Putamen (tissue), 1 donor: ENCODE measurements around the gene DLGAP1.
"Not testable (repeated sequence)": the region's sequence is repeated elsewhere in the genome, so short reads cannot be mapped to it uniquely, and the experiment has no call there.

ENCODE experiments used
- DNase-seq: peaks from one replicate; pipeline ENCODE4 v3.0.0-alpha.2; 2016; ENCODE audit warnings: low spot score

Gene DLGAP1

DNA sequence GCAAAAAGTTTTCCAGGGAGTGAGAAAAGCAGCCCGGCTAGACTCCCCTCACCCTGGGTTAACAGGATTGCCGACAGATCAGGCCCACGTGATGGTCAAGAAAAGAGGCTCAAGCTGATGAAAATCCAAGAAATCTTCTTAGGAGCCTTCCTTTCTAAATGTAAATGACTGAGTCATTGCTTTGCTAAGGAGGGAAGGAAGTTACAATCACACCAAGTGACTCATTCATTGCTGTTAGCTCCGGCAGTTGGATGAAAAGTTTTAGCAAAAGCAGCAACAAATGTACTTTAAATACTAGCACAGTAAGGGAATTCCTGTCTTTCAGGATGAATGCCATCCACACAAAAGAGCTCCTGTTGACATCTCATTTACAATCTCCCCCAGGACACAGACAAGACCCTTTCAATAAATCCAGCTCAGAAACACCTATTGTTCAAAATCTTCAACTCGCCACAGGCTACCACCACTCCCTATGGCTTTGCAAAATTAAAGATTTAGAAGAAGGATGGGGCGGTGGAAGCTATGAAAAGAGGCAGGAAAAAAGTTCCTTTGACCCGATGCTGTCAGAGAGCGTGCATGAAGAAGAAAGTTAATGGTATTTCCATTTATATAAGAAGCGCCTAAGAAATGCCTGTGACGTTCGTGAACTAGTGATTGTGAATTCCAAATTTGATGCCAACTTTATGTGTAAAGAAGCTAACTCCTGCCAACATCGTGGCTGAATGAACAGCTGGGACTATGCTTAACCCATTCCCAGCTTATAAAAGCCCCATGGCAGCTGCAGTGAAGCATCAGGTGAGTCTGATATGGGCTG is 851.5 kb downstream of the DLGAP1 start:
- peak; percentile 79 for DNase-seq

- not testable (repeated sequence) for DNase-seq
These were observed 853.9 kb downstream of the DLGAP1 start for GRCh38 chr18:3601106-3601755.

- DNase-seq: no peak
These were observed 855.2 kb downstream of the DLGAP1 start for GRCh38 chr18:3599861-3600260.

DNA sequence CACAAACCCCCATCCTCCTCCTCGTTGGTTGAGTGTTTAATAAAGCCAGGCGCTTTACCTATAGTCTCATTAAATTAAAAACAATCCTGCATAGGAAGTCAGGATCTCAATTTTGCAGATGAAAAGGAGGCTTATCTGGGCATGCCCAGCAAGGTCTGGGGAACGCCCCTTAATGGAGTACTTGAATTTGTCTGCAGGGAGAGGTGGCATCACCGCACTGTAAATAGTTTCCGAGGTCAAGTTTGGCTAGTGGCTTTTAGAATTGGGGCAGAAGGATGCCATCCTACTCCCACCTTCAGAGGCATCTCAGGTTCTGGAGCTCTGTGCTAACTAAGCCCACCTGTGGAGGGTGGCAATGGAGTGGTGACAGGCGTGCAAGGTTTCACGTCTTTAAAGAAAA is 855.9 kb downstream of the DLGAP1 start:
- no peak for DNase-seq

DNA sequence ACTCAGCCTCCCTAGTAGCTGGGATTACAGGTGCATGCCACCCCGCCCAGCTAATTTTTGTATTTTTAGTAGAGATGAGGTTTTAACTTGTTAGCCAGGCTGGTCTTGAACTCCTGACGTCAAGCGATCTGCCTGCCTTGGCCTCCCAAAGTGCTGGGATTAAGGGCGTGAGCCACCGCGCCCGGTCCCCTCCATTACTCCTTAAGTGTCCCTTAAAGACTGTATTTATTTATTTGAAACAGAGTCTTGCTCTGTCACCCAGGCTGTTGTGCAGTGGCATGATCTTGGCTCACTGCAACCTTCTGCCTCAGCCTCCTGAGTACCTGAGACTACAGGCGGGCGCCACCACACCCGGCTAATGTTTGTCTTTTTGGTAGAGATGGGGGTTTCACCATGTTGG is 856.5 kb downstream of the DLGAP1 start:
- DNase-seq: no peak

GRCh38 chr18:3597409-3598357 is 857.4 kb downstream of the DLGAP1 start:
- no peak for DNase-seq

DNA sequence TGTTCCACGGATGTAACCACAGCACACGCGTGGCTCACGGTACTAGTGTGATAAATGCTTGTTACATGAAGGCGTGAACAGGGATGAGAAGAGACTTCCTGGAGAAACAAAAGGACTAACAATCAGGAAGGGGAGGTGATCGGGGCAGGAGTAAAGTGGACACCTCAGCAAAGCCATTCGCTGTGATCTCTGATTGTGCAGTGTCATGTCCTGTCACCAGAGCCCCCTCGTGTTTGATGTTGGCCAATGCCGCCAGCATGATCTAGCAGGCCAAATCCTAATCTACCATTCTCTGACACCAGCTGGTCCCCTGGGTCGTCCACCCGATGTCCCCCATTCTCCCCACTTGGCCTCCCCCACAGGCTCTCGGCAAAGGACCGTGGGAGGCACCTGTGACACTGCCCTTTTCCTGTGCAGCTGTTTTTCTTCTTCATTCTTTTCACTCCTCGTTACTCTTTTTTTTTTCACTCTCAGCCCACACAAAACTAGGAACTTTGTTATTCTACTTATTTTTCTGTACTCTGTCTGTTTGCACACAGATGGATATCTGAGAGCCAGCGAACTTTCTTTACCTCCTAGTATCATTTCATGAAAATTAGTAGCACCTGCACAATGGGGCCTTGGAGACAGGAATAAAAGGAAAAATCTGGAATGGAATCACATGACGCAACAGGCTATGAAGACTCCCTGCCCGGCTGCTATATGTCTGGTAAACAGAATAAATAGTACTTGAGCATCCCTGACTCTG is 858.3 kb downstream of the DLGAP1 start:
- DNase-seq: peak; percentile 64

GRCh38 chr18:3596324-3596636 is 858.8 kb downstream of the DLGAP1 start:
- no peak for DNase-seq

DNA sequence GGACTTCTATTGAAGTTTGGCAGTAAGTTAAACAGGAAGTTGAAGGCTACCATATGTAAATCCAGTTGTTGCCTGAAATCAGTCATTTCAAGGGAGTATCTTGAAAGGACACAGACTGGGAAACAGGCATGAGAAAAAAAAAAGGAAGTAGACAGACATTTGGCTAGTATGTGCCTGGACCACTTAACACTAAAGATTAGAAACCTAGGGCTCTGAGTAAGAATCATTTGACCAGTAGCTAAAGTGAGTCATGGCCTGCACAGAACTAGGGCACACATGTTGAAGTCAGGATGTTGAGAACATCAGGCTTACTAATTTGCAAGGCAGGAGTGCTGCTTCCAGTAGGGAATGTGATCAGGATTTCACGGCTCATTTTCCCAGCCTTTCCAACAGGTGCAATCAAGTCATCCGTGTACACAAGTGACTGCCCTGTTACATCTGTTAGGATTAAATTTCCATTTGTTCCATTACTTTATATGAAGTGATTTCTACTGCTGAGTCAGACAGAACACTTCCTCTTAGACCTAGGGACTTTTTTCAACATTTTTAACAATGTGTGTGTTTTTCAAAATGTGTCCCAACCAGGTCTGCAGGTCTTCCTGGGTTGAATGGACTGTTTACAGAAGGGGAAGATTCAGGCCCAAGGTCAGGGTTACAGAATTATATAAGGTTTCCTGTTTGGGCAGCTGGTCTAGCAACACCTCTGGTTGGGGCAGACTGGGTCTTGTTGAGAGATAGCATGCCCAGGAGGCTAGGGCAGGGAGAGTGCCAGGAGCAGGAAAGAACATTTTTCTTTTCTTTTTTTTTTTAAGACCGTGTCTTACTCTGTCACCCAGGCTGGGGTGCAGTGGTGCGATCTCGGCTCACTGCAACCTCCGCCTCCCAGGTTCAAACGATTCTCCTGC is 859.5 kb downstream of the DLGAP1 start:
- DNase-seq: no peak

DNA sequence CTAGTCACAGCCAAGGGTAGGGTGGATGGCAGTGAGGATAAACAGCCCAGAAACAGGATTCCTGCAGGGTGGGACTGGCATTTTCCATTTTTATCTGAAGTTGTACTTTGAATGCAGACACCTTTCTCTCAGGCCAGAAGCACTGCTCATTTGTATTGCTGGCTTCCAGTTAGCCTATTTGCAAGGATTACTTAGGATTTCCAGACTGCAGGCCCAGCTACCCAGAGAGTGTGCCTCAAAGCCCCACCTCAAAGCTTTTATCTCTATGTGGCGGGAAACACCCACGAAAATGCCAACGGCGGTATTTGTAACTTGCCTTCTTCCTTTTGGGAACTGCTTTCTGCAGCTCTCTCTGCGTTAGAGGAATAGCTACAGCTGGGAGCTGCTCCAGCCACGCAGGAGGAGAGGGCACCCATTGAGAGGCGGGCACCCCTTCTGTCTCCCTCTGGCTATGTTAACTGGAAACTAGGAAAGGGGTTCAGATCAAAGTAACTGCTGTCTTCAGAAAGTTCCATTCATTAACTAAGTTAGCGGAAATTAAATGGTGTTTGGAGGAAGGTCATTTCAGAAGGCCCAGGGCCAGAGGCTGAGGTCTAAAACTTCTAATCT is 860.2 kb downstream of the DLGAP1 start:
- peak; percentile 43 for DNase-seq

DNA sequence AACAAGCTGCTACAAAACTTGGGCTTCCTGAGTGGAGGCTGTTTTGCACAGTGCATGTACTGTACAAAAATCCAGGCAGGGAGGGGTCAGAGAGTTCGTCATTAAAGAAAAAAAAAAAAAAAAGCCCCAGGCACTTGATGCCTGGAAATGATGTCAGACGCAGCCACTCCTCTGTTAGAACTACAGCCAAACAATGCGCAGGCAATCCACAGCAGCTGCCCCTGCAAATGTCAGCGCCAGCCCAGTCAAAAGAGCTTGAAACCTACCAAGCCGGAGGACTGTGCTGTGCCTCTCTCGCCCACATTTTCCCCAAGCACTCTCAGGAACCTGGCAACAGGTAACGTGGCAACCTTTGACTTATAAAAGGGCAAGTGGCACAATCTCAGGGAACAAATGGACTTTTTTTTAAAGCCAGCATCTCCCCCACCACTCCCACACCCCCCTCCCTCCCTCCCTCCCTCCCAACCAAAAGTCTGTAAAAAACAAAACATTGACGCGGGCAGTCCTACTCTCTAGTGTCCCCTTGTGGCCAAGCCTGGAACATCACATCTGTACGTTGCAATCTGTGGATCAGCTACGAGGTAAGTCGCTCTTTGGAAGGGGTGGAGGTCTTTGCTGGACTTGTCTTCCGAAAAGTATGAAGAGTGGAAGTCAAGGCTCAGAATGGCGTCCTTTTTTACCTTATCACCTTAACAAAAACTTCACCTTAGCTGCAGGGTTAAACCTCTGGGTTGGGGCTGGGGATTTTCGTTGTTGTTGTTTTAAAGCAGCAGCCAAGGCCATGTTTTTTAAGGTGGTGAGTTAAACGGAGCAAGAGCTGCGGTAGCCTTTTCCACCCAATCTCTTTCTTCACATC is 861.0 kb downstream of the DLGAP1 start:
- peak; percentile 94 for DNase-seq

DNA sequence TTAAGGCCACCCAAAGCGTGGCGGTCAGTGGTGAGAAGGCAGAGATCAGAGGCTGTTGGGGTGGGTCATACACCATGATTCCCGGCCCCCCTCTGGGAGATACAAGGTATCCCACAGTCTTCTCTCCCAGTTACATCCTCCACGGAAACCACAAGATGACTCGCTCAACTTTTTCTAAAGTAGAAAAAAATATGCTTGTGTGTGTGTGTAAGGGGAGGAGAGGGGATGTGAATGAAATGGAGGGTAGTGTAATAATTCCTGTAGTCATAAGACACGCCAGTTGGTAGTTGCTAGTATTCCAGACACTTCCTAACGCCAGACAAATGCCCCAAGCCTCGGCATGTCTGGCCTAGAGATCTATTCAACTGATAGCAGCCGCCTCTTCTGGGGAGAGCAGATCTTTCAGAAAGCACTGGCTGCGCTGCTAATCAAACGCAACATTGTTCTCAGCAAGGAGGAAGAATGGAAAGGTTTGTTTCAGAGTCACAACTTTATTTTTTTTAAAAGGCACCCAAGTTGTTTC is 861.7 kb downstream of the DLGAP1 start:
- DNase-seq: no peak

DNA sequence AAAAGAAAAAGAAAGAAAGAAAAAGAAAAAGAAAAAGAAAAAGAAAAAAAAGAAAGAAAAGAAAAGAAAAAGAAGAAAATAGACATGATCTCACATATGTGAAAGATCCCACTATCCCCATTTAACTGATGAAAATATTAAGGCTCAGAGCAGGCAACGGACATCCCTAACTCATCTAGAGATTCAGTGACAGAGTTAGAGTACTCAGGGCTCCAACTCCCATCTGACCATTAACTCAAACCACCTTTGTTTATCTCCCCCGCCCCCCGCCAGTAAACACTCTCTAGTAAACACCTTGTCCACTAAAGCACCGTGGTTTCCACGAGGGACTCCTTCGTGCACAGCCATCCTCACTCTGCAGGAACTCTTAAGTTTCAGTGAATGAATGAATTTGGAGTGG is 862.2 kb downstream of the DLGAP1 start:
- no peak for DNase-seq

- DNase-seq: no peak
These were observed 864.9 kb downstream of the DLGAP1 start for GRCh38 chr18:3590096-3590630.

DNA sequence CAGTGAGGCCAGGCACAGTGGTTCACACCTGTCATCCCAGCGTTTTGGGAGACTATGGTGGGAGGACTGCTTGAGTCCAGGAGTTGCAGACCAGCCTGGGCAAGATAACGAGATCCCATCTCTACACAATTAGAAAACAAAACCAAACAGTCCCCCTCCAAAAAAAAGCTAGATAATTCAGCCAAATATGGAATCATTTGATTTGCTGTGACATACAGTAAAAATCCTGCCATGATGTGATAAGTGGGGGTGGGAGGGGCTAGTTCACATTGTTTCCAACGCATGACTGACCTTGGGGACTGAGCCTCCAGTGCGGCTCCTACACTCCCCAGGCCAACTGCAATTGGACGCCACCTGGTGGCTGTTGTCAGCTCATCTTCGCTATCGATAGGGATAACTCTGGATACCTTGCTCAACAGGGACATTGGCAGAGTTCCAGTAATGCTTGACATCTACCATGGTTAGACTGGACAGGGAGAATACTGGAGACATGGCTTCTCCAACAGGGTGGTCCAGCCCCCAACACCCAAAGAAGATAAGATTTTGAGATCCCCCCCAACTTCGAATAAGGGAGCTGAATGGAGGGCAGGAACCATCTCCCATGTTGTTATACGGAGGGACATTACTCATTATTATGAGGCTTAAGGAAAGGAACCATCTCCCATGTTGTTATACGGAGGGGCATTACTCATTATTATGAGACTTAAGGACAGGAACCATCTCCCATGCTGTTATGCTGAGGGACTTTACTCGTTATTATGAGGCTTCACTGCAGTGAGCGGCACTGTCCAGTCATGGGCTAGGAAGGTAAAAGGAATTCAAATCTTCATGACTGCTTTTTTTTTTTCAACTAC is 869.2 kb downstream of the DLGAP1 start:
- peak; percentile 72 for DNase-seq

GRCh38 chr18:3584897-3585460 is 870.1 kb downstream of the DLGAP1 start:
- DNase-seq: no peak

DNA sequence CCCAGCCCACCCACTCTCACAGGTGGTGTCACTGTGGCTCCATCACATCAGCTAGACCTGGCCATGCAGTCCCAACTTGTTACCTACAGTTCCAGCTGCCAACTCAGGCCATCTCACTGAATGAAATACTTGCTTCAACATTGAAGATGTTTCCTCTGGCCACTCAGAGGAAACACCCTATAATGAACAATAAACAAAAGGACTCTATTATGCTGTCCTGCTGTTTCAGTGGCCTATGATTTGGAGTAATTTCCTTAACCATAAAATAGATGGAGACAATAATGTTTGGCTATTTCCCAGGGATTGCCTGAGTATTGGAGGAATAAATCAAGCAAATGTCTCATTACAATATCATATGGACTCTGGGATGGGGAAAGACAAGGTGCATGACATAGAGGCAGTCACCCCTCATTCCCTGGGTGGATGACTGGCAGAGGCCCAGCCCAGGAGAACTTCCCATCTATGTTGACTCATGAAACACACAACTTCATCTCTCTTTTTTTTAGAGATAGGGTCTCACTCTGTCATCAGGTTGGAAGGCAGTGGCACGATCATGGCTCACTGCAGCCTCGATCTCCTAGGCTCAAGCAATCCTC is 870.7 kb downstream of the DLGAP1 start:
- no peak for DNase-seq
